CD14-positive monocyte (primary cell): ENCODE results near the gene GTF3C5. TPM values are rescaled to one million over a fixed set of nuclear protein-coding genes. Genes with fewer than 3 reads are reported as not detected.

Source experiments
- DNase-seq, 3 donors: peaks; one replicate each; pipeline ENCODE4 v3.0.0-alpha.2; 2011 to 2022
- H2AFZ ChIP-seq: 2 replicates; pipeline ENCODE4 v1.6.0; 2012; ENCODE audit warnings: mild to moderate bottlenecking, low read depth, low read length, inconsistent platforms; ENCODE audit not compliant: insufficient read depth, poor library complexity, severe bottlenecking
- H3K27ac ChIP-seq, 2 donors: 1 replicate in 1 of 2; 2 replicates in 1 of 2; pipeline ENCODE4 v1.5.1; 2012 to 2013; ENCODE audit warnings: low read length in 2 of 2, control low read depth in 1 of 2, inconsistent platforms in 1 of 2, low read depth in 1 of 2, mild to moderate bottlenecking in 1 of 2
- H3K27me3 ChIP-seq, 2 donors: one replicate each; pipeline versions ENCODE4 v1.6.0 to v1.6.1; 2011 to 2013; ENCODE audit warnings: low read length in 2 of 2; ENCODE audit not compliant: control insufficient read depth in 2 of 2, insufficient read depth in 2 of 2
- H3K36me3 ChIP-seq, 2 donors: replicated peaks in 1 of 2; 1 replicate in 1 of 2; 2 replicates in 1 of 2; pipeline versions ENCODE4 v1.5.1 to v1.6.1; 2012 to 2013; ENCODE audit warnings: low read length in 2 of 2, control low read depth in 1 of 2, inconsistent platforms in 1 of 2, mild to moderate bottlenecking in 1 of 2; ENCODE audit not compliant: insufficient read depth in 2 of 2, control insufficient read depth in 1 of 2
- H3K4me1 ChIP-seq, 2 donors: 1 replicate in 1 of 2; 2 replicates in 1 of 2; pipeline versions ENCODE4 v1.5.1 to v1.6.1; 2012 to 2013; ENCODE audit warnings: low read length in 2 of 2, control low read depth in 1 of 2, inconsistent platforms in 1 of 2, mild to moderate bottlenecking in 1 of 2, moderate library complexity in 1 of 2; ENCODE audit not compliant: insufficient read depth in 2 of 2, control insufficient read depth in 1 of 2
- H3K4me2 ChIP-seq: replicated peaks from 2 replicates; pipeline ENCODE3; 2012; ENCODE audit warnings: low read length, moderate library complexity, mild to moderate bottlenecking; ENCODE audit not compliant: poor library complexity, severe bottlenecking; ENCODE audit errors: extremely low read depth
- H3K4me3 ChIP-seq, 3 experiments: fragments of 200-600 bp in 1 of 3; sonication (generic) in 1 of 3; replicated peaks in 1 of 3; 1 replicate in 2 of 3; 2 replicates in 1 of 3; pipeline ENCODE4 v1.5.1; 2011 to 2013; ENCODE audit warnings: low read length in 3 of 3, mild to moderate bottlenecking in 3 of 3, control low read depth in 2 of 3, low read depth in 2 of 3, inconsistent platforms in 1 of 3, moderate library complexity in 1 of 3
- H3K79me2 ChIP-seq: 2 replicates; pipeline ENCODE4 v1.6.0; 2012; ENCODE audit warnings: mild to moderate bottlenecking, control low read depth, inconsistent platforms, low read length, moderate library complexity; ENCODE audit not compliant: insufficient read depth
- H3K9ac ChIP-seq: 2 replicates; pipeline ENCODE4 v1.6.0; 2017; ENCODE audit warnings: low read length, mild to moderate bottlenecking; ENCODE audit not compliant: insufficient read depth, poor library complexity, severe bottlenecking
- H3K9me3 ChIP-seq, 2 donors: replicated peaks in 1 of 2; 1 replicate in 1 of 2; 2 replicates in 1 of 2; pipeline versions ENCODE4 v1.5.1 to v1.6.1; 2012 to 2013; ENCODE audit warnings: low read length in 2 of 2, control low read depth in 1 of 2; ENCODE audit not compliant: control insufficient read depth in 1 of 2, insufficient read depth in 1 of 2
- H4K20me1 ChIP-seq: 2 replicates; pipeline ENCODE4 v1.6.0; 2012; ENCODE audit warnings: mild to moderate bottlenecking, low read length, control low read depth, moderate library complexity; ENCODE audit not compliant: insufficient read depth
- H3K27ac Mint-ChIP-seq, 7 donors: one replicate each; pipeline ENCODE4 v1.8.0; 2020; ENCODE audit warnings: mild to moderate bottlenecking in 7 of 7, mixed read lengths in 7 of 7, moderate library complexity in 6 of 7, inconsistent platforms in 2 of 7
- H3K27me3 Mint-ChIP-seq, 3 donors: one replicate each; pipeline ENCODE4 v1.8.0; 2021 to 2022; ENCODE audit warnings: low read depth in 3 of 3, mild to moderate bottlenecking in 3 of 3, mixed read lengths in 3 of 3, moderate library complexity in 3 of 3, inconsistent platforms in 1 of 3
- H3K36me3 Mint-ChIP-seq, 2 donors: one replicate each; pipeline ENCODE4 v1.8.0; 2020; ENCODE audit warnings: mixed read lengths in 2 of 2, inconsistent platforms in 1 of 2, mild to moderate bottlenecking in 1 of 2
- H3K4me1 Mint-ChIP-seq: one replicate; pipeline ENCODE4 v1.8.0; 2020; ENCODE audit warnings: mild to moderate bottlenecking, mixed read lengths
- H3K4me3 Mint-ChIP-seq, 2 donors: one replicate each; pipeline ENCODE4 v1.8.0; 2020; ENCODE audit warnings: mild to moderate bottlenecking in 2 of 2, mixed read lengths in 2 of 2, moderate library complexity in 1 of 2
- H3K9me3 Mint-ChIP-seq, 7 donors: one replicate each; pipeline ENCODE4 v1.8.0; 2020 to 2022; ENCODE audit warnings: mixed read lengths in 7 of 7, mild to moderate bottlenecking in 6 of 7, moderate library complexity in 6 of 7, inconsistent platforms in 2 of 7
- CTCF ChIP-seq: fragments of 200-600 bp; IDR thresholded peaks from one replicate; pipeline ENCODE4 v1.8.0; 2022; ENCODE audit warnings: antibody characterized with exemption, mild to moderate bottlenecking
- WGBS: methylation state at CpG from one replicate; pipeline ENCODE4 v1.1.5; 2013; ENCODE audit warnings: missing lambda C conversion rate; ENCODE audit not compliant: insufficient coverage; 5-methylcytosine and 5-hydroxymethylcytosine counted together
- intact Hi-C, 2 donors: fragments of 100-400 bp; cut with micrococcal nuclease; formaldehyde crosslinking; loops; one replicate each; pipeline versions ENCODE4 v1.15.0 to v1.15.1; 2023
- polyA plus RNA-seq, 3 donors: library from polyadenylated mRNA; depleted of rRNA in 1 of 3; unstranded in 2 of 3; stranded (reverse) in 1 of 3; fragments of 300-500 nt in 2 of 3; fragments of >200 nt in 1 of 3; fragmentation: Illumina TruSeq in 2 of 3; gene quantifications; 1 replicate in 2 of 3; 2 replicates in 1 of 3; pipeline ENCODE4 v1.2.3, GENCODE V29; 2012 to 2021

GTF3C5 gene
- polyA plus RNA-seq, 3 donors: 21.3 to 75.6 (median 24.4) TPM

GRCh38 chr9:132984202-132985070 is 46.4 kb upstream of the GTF3C5 start:
- H3K4me3 Mint-ChIP-seq: no peak overlapping the region
- Histone ChIP-seq H3K4me2 (no peak overlapping the region), H3K4me3 (no peak overlapping the region), H3K9ac (no peak overlapping the region), H3K4me1 (peaks cover 9 to 14% of the 10 kb centered on the region in 2 donors), H3K9me3 (no peaks in the 10 kb centered on the region), H2AFZ (no peak overlapping the region), H3K36me3 (no peaks in the 10 kb centered on the region), H3K27ac (no peak overlapping the region), H3K27me3 (peaks cover 14 to 21% of the 10 kb centered on the region in 2 donors), H4K20me1 (no peaks in the 10 kb centered on the region), H3K79me2 (no peaks in the 10 kb centered on the region)
- intact Hi-C loops: no loop called here
- H3K27me3 Mint-ChIP-seq: peaks cover 19 to 69% (median 35%) of the 10 kb centered on the region in 3 donors
- no peak overlapping the region for H3K27ac Mint-ChIP-seq
- H3K4me1 Mint-ChIP-seq: peaks cover 17% of the 10 kb centered on the region
- peaks cover 3 to 10% (median 4%) of the 10 kb centered on the region in 7 donors for H3K9me3 Mint-ChIP-seq
- no peaks in the 10 kb centered on the region for H3K36me3 Mint-ChIP-seq
- TF ChIP-seq CTCF: no peak
- no peak for DNase-seq
- 5% methylated on average over 12 of the region's 20 CpGs for WGBS

- Histone ChIP-seq H3K9ac (no peak overlapping the region), H4K20me1 (no peaks in the 10 kb centered on the region), H3K36me3 (no peaks in the 10 kb centered on the region), H3K9me3 (no peaks in the 10 kb centered on the region), H3K79me2 (no peaks in the 10 kb centered on the region), H3K4me3 (no peak overlapping the region), H3K4me2 (no peak overlapping the region), H3K4me1 (peaks cover 9 to 14% of the 10 kb centered on the region in 2 donors), H3K27ac (no peak overlapping the region), H2AFZ (no peak overlapping the region), H3K27me3 (peaks cover 8 to 15% of the 10 kb centered on the region in 2 donors)
- H3K4me3 Mint-ChIP-seq: no peak overlapping the region
- H3K27ac Mint-ChIP-seq: no peak overlapping the region
- intact Hi-C loops: no loop called here
- WGBS: 59% methylated on average over 4 of the region's 4 CpGs
- peaks cover 14 to 64% (median 30%) of the 10 kb centered on the region in 3 donors for H3K27me3 Mint-ChIP-seq
- no peak for DNase-seq
- peaks cover 3 to 10% (median 4%) of the 10 kb centered on the region in 7 donors for H3K9me3 Mint-ChIP-seq
- no peaks in the 10 kb centered on the region for H3K36me3 Mint-ChIP-seq
- TF ChIP-seq CTCF: no peak
- H3K4me1 Mint-ChIP-seq: peaks cover 13% of the 10 kb centered on the region
Observed at GRCh38 chr9:132985071-132985350, 45.8 kb upstream of the GTF3C5 start.
